Sigmoid colon (tissue), 7 donors: ENCODE data around the gene ARHGAP15. TPM values are rescaled to one million over a fixed set of nuclear protein-coding genes. Genes with fewer than 3 reads are reported as not detected.

Experiments
- DNase-seq: peaks from one replicate; pipeline ENCODE4 v3.0.0-alpha.2; 2019
- H3K27ac ChIP-seq, 4 donors: fragments of 200-600 bp; sonication (generic); one replicate each; pipeline ENCODE4 v1.5.1; 2016 to 2019; ENCODE audit warnings: mild to moderate bottlenecking in 1 of 4
- H3K27me3 ChIP-seq, 3 donors: fragments of 200-600 bp; sonication (generic); one replicate each; pipeline ENCODE4 v1.5.1; 2019; ENCODE audit warnings: mild to moderate bottlenecking in 1 of 3
- H3K36me3 ChIP-seq, 4 donors: fragments of 200-600 bp; sonication (generic); one replicate each; pipeline ENCODE4 v1.5.1; 2016 to 2019
- H3K4me1 ChIP-seq, 4 donors: fragments of 200-600 bp; sonication (generic); one replicate each; pipeline ENCODE4 v1.5.1; 2017 to 2019
- H3K4me3 ChIP-seq, 4 donors: fragments of 200-600 bp; sonication (generic); one replicate each; pipeline ENCODE4 v1.5.1; 2017 to 2019; ENCODE audit warnings: mild to moderate bottlenecking in 2 of 4, moderate library complexity in 1 of 4
- H3K9me3 ChIP-seq, 4 donors: fragments of 200-600 bp in 3 of 4; sonication (generic) in 3 of 4; one replicate each; pipeline versions ENCODE4 v1.5.1 to v1.6.1; 2013 to 2019
- EP300 ChIP-seq, 4 donors: sonication (generic); formaldehyde crosslinking; IDR thresholded peaks; one replicate each; pipeline ENCODE4 v1.6.1; 2017; ENCODE audit warnings: antibody characterized with exemption in 4 of 4
- POLR2A ChIP-seq, 2 donors: fragments of 450-650 bp; IDR thresholded peaks; one replicate each; pipeline ENCODE4 v1.6.1; 2016; ENCODE audit warnings: antibody characterized with exemption in 2 of 2, mild to moderate bottlenecking in 2 of 2, moderate library complexity in 2 of 2
- POLR2AphosphoS5 ChIP-seq, 4 donors: sonication (generic); formaldehyde crosslinking; IDR thresholded peaks; one replicate each; pipeline ENCODE4 v1.6.1; 2017; ENCODE audit warnings: antibody characterized with exemption in 4 of 4
- WGBS, 2 donors: extraction: QIAGEN DNeasy Blood & Tissue Kit; methylation state at CpG; one replicate each; pipeline ENCODE4 v1.1.7; 2013; 5-methylcytosine and 5-hydroxymethylcytosine counted together
- intact Hi-C: fragments of 100-400 bp; cut with DNase I; formaldehyde crosslinking; loops from one replicate; pipeline ENCODE4 v1.15.1; 2023
- polyA plus RNA-seq, 3 donors: library from polyadenylated mRNA; stranded (reverse); fragments of 200-250 nt; gene quantifications; one replicate each; pipeline ENCODE4 v1.2.3, GENCODE V29; 2013
- total RNA-seq, 4 donors: library from RNA; depleted of rRNA; stranded (reverse); fragments of >200 nt; gene quantifications; one replicate each; pipeline ENCODE4 v1.1.0, GENCODE V29; 2016
- TF ChIP-seq, protein P1 (sequence below), 4 experiments: fragments of 450-650 bp in 3 of 4; fragments of 200-600 bp in 1 of 4; IDR thresholded peaks; one replicate each; pipeline ENCODE4 v1.5.1; 2016 to 2019; ENCODE audit warnings: antibody characterized with exemption in 4 of 4, mild to moderate bottlenecking in 3 of 4, moderate library complexity in 2 of 4
- donor health status: healthy with polysubstance abuse.
- donor health status: Bipolar disorder and iron deficiency.
- donor health status: healthy.

The ARHGAP15 gene
- total and polyA plus RNA-seq, 7 donors: 3.7 to 16.4 (median 6.0) TPM

DNA sequence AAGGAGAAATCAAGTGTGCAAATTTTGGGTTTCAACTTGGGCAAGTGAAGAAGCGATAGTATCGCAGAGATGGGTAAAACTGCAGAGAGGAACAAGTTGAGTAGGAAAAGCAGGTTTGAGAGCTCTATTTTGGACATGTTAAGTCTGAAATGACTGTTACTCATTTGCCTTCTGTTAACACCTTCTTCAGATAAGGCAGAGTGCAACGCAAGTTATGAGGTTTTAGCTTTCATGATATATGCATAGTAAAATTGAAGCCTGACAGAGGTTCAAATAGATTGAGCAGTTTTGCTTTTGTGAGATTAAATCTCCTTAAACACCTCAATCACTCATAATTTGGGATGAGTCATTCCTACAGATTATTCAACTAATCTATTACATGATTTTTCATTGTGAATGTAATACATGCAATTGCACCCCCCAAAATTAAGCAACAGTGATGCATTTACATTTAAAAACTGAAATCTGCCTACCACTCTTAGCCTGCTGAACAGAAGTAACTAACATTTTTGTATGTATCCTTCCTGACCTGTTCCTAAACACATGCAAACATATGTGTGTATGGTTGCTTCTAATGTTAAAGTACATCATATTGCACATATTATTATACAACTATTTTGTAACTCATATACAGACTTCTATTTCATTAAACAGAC lies 575.4 kb downstream of the ARHGAP15 start:
- intact Hi-C loops: no loop called here
- H3K4me3 ChIP-seq: no peak overlapping the region
- no peaks in the 10 kb centered on the region for H3K27me3 ChIP-seq
- no peaks in the 10 kb centered on the region for H3K4me1 ChIP-seq
- TF ChIP-seq POLR2A (IDR thresholded peaks at IDR 0.05) (no peak), EP300 (IDR thresholded peaks at IDR 0.05) (no peak), POLR2AphosphoS5 (IDR thresholded peaks at IDR 0.05) (no peak)
- no peak for DNase-seq
- H3K9me3 ChIP-seq: no peaks in the 10 kb centered on the region
- H3K36me3 ChIP-seq: no peaks in the 10 kb centered on the region
- WGBS, 2 donors: 77 to 85% methylated on average over 3 of the region's 3 CpGs
- H3K27ac ChIP-seq: no peak overlapping the region

DNA sequence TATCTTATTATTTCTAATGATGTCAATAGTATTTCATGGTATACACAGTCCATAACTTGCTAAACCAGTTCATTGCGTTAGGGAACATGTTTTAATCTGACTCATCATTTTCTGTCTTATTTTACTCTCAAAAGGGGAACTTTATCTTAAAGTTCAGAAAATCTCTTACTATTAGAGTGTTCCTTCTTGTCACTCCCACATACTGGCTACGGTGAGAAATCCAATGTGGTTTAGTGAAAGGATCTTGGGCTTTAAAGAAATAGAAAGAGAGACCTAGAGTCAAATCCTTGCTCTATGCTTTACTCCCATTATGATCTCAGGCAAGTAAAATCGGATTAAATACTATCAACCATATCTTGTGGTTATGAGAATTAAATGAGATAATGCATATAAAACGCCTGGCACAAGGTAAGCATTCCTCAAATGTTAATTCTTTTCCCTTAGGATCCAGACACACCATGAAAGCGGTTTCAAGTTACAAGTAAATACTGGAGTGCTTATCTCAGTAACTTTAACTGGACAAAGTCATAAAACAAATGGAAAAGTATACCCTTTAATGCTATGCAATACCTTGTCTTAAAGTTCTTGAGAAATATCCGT lies 576.0 kb downstream of the ARHGAP15 start:
- H3K27ac ChIP-seq: no peak overlapping the region

DNA sequence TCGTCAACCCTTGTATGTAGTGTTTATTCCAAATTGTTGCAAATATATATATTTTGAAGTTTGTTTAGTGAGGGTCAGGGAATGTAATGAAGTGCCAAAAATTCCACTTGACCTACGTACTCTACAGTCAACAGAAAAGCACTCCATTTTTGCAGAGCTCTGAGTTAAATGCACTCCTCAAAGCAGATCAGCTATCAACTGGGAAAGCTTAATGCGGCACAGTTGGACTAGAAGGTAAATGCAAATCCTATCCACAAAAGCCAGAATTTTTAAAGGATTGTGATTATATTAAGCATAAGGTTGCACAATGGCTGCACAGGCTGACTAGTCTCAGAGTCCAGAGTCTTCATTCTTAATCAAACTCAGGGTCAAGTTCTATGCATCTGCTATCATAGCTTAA lies 577.1 kb downstream of the ARHGAP15 start:
- Histone ChIP-seq H3K27ac (no peak overlapping the region), H3K36me3 (peaks cover 0 to 3% (median 0%) of the 10 kb centered on the region in 4 donors), H3K4me1 (no peaks in the 10 kb centered on the region), H3K4me3 (no peak overlapping the region), H3K9me3 (no peaks in the 10 kb centered on the region), H3K27me3 (no peaks in the 10 kb centered on the region)
- 75 to 79% methylated on average over 3 of the region's 3 CpGs for WGBS, 2 donors
- intact Hi-C loops: no loop called here
- TF ChIP-seq POLR2A (IDR thresholded peaks at IDR 0.05) (no peak), POLR2AphosphoS5 (IDR thresholded peaks at IDR 0.05) (no peak), EP300 (IDR thresholded peaks at IDR 0.05) (no peak)
- TF ChIP-seq, protein P1, sequence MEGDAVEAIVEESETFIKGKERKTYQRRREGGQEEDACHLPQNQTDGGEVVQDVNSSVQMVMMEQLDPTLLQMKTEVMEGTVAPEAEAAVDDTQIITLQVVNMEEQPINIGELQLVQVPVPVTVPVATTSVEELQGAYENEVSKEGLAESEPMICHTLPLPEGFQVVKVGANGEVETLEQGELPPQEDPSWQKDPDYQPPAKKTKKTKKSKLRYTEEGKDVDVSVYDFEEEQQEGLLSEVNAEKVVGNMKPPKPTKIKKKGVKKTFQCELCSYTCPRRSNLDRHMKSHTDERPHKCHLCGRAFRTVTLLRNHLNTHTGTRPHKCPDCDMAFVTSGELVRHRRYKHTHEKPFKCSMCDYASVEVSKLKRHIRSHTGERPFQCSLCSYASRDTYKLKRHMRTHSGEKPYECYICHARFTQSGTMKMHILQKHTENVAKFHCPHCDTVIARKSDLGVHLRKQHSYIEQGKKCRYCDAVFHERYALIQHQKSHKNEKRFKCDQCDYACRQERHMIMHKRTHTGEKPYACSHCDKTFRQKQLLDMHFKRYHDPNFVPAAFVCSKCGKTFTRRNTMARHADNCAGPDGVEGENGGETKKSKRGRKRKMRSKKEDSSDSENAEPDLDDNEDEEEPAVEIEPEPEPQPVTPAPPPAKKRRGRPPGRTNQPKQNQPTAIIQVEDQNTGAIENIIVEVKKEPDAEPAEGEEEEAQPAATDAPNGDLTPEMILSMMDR (IDR thresholded peaks at IDR 0.05): no peak
- no peak for DNase-seq

More for the DNA sequence above, 576.0 kb downstream of the ARHGAP15 start:
- WGBS, 2 donors: 29 to 59% methylated on average over 6 of the region's 6 CpGs
- no peak for TF ChIP-seq POLR2AphosphoS5 (IDR thresholded peaks at IDR 0.05)
- TF ChIP-seq, protein P1 (IDR thresholded peaks at IDR 0.05): no peak
- no peak for TF ChIP-seq POLR2A (IDR thresholded peaks at IDR 0.05)
- no peak for TF ChIP-seq EP300 (IDR thresholded peaks at IDR 0.05)
- intact Hi-C loops: no loop called here
- Histone ChIP-seq H3K4me1 (no peaks in the 10 kb centered on the region), H3K4me3 (no peak overlapping the region), H3K9me3 (no peaks in the 10 kb centered on the region), H3K27me3 (no peaks in the 10 kb centered on the region), H3K36me3 (peaks cover 0 to 2% (median 0%) of the 10 kb centered on the region in 4 donors)
- no peak for DNase-seq

DNA sequence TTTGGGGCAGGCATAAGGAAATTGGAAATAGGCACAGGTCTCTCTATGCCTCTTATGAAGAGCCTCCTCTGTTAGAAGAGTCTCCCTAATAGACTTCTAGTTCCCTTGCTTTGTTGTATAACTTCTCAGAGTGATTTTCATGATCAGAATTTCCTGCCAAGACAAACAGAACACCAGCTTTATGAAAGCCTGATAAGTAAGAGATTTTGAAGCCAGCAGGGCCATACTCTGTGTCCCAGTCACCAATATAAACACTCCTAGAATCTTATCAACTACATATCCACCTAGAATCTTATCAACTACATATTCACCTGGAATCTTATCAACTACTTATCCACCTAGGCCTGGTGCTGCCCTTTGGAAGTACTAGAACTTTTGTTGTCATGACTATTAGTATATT lies 579.5 kb downstream of the ARHGAP15 start:
- no peak overlapping the region for H3K27ac ChIP-seq
- TF ChIP-seq EP300 (IDR thresholded peaks at IDR 0.05) (no peak), POLR2A (IDR thresholded peaks at IDR 0.05) (no peak), POLR2AphosphoS5 (IDR thresholded peaks at IDR 0.05) (no peak)
- TF ChIP-seq, protein P1 (IDR thresholded peaks at IDR 0.05): no peak
- H3K36me3 ChIP-seq: peaks cover 0 to 3% (median 0%) of the 10 kb centered on the region in 4 donors

DNA sequence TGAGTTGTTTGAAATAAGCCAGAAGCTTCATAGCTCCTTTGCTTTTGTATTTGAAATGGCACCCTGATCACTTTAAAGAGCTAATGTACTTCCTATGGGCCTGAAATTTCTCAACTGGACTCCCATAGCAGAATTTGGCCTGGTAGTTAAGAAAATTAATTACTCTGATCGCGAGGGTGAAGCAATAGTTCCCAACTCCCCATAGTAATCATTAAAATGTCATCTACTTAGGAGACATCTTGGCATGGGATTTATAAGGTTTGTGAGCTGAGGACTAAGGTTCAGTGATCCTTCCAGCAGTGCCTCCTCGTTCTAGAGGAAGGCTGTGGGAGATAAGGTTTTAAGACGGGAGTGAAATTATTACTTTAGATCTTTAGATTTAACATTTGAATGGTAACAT lies 581.0 kb downstream of the ARHGAP15 start:
- TF ChIP-seq POLR2AphosphoS5 (IDR thresholded peaks at IDR 0.05) (no peak), EP300 (IDR thresholded peaks at IDR 0.05) (no peak), POLR2A (IDR thresholded peaks at IDR 0.05) (no peak)
- TF ChIP-seq, protein P1 (IDR thresholded peaks at IDR 0.05): no peak
- Histone ChIP-seq H3K4me3 (no peak overlapping the region), H3K4me1 (no peaks in the 10 kb centered on the region), H3K27me3 (no peaks in the 10 kb centered on the region), H3K9me3 (no peaks in the 10 kb centered on the region), H3K27ac (no peak overlapping the region), H3K36me3 (peaks cover 0 to 3% (median 0%) of the 10 kb centered on the region in 4 donors)
- intact Hi-C loops: no loop called here
- DNase-seq: no peak
- 80 to 86% methylated on average over 4 of the region's 4 CpGs for WGBS, 2 donors

More for the DNA sequence above, 579.5 kb downstream of the ARHGAP15 start:
- H3K4me3 ChIP-seq: no peak overlapping the region
- H3K9me3 ChIP-seq: no peaks in the 10 kb centered on the region
- DNase-seq: no peak
- no peaks in the 10 kb centered on the region for H3K4me1 ChIP-seq
- intact Hi-C loops: no loop called here
- no peaks in the 10 kb centered on the region for H3K27me3 ChIP-seq
